K562 (cell line): ENCODE results near the gene CD55. TPM values are rescaled to one million over a fixed set of nuclear protein-coding genes. Genes with fewer than 3 reads are reported as not detected.

ENCODE experiments used
- BACH1 ChIP-seq: fragments of 200-800 bp; sonication (Bioruptor generic); IDR thresholded peaks from 2 replicates; pipeline ENCODE4 v1.6.1; 2016; ENCODE audit warnings: missing genetic modification characterization, missing compliant biosample characterization
- C11orf30 ChIP-seq: fragments of 450-650 bp; IDR thresholded peaks from 2 replicates; pipeline ENCODE4 v1.6.1; 2016; ENCODE audit warnings: low read depth, mild to moderate bottlenecking
- DIDO1 ChIP-seq: fragments of 450-650 bp; IDR thresholded peaks from 2 replicates; pipeline ENCODE4 v1.6.1; 2016; ENCODE audit warnings: low read depth, missing biosample characterization, missing genetic modification characterization
- EP400 ChIP-seq: fragments of 450-650 bp; IDR thresholded peaks from 2 replicates; pipeline ENCODE4 v1.6.1; 2017; ENCODE audit warnings: antibody characterized with exemption, mild to moderate bottlenecking, moderate library complexity
- FOXJ3 ChIP-seq: sonication (generic); formaldehyde crosslinking; IDR thresholded peaks from 2 replicates; pipeline ENCODE4 v1.4.0; 2020; ENCODE audit warnings: mild to moderate bottlenecking, missing genetic modification reagents
- GATAD2B ChIP-seq: fragments of 450-650 bp; IDR thresholded peaks from 2 replicates; pipeline ENCODE4 v1.6.1; 2017; ENCODE audit warnings: mild to moderate bottlenecking, borderline replicate concordance
- POLR2B ChIP-seq: fragments of 450-650 bp; IDR thresholded peaks from 2 replicates; pipeline ENCODE4 v1.6.1; 2018; ENCODE audit warnings: low read depth; ENCODE audit not compliant: partially characterized antibody
- RBM34 ChIP-seq: fragments of 200-400 bp; formaldehyde crosslinking; IDR thresholded peaks from 2 replicates; pipeline ENCODE4 v1.6.1; 2018; ENCODE audit warnings: low read length, borderline replicate concordance; ENCODE audit not compliant: insufficient read depth
- SRF ChIP-seq, 2 experiments: fragments of 250-450, 450-650 bp in 1 of 2; sonication (Bioruptor Pico) in 1 of 2; sonication (generic) in 1 of 2; formaldehyde crosslinking; IDR thresholded peaks; 2 replicates each; pipeline versions ENCODE4 v1.5.0 to v1.5.1; 2020 to 2022; ENCODE audit warnings: mild to moderate bottlenecking in 1 of 2, missing genetic modification reagents in 1 of 2
- TBP ChIP-seq: optimal IDR thresholded peaks from 2 replicates; pipeline ENCODE3; 2011; ENCODE audit warnings: low read depth, low read length, improper control_type of control experiment
- ZNF146 ChIP-seq: IDR thresholded peaks from one replicate; pipeline ENCODE4 v1.6.1; 2018; ENCODE audit warnings: missing compliant biosample characterization; ENCODE audit not compliant: unreplicated experiment
- ZNF24 ChIP-seq: fragments of 450-650 bp; IDR thresholded peaks from 2 replicates; pipeline ENCODE4 v1.6.1; 2016
- polyA plus RNA-seq, 8 experiments: library from polyadenylated mRNA; depleted of rRNA in 4 of 8; stranded (reverse) in 5 of 8; unstranded in 3 of 8; fragments of >200 nt; fragmentation: Nextera tagmentation in 2 of 8; fragmentation: Illumina TruSeq in 1 of 8; extraction: Ambion mirVana in 2 of 8; extraction: Trizol in 1 of 8; gene quantifications; 2 replicates each; pipeline versions ENCODE4 v1.2.1 to v1.2.3, GENCODE V29; 2011 to 2014; ENCODE audit warnings: inconsistent platforms in 1 of 8, missing spikeins in 1 of 8
- total RNA-seq, 7 experiments: library from RNA; depleted of rRNA in 6 of 7; stranded (reverse); fragments of >200 nt in 6 of 7; fragmentation: Illumina TruSeq in 2 of 7; extraction: Trizol in 2 of 7; gene quantifications; 2 replicates each; pipeline versions ENCODE4 v1.2.1 to v1.2.3, GENCODE V29; 2011 to 2021; ENCODE audit warnings: low replicate concordance in 1 of 7
- TF ChIP-seq, protein P1 (sequence below): fragments of 250-450 bp; sonication (Bioruptor Pico); IDR thresholded peaks from 2 replicates; pipeline ENCODE4 v1.8.0; 2022; ENCODE audit warnings: moderate library complexity, mild to moderate bottlenecking, inconsistent platforms
- TF ChIP-seq, protein P2 (sequence below): fragments of 250-450 bp; sonication (Bioruptor Pico); IDR thresholded peaks from 2 replicates; pipeline ENCODE4 v1.8.0; 2022; ENCODE audit warnings: inconsistent platforms, mild to moderate bottlenecking, moderate library complexity, borderline replicate concordance
- TF ChIP-seq, protein P3 (sequence below): sonication (generic); formaldehyde crosslinking; IDR thresholded peaks from 2 replicates; pipeline ENCODE4 v1.8.1; 2023; ENCODE audit warnings: mild to moderate bottlenecking, missing genetic modification reagents
- TF ChIP-seq, protein P4 (sequence below): sonication (generic); formaldehyde crosslinking; IDR thresholded peaks from 2 replicates; pipeline ENCODE4 v1.8.1; 2022; ENCODE audit warnings: missing genetic modification reagents
- TF ChIP-seq, protein P5 (sequence below): fragments of 250-450 bp; sonication (Bioruptor Pico); IDR thresholded peaks from 2 replicates; pipeline ENCODE4 v1.4.0; 2020; ENCODE audit warnings: mild to moderate bottlenecking
- TF ChIP-seq, protein P6 (sequence below): fragments of 250-450 bp; sonication (Bioruptor Pico); IDR thresholded peaks from 2 replicates; pipeline ENCODE4 v1.4.0; 2020; ENCODE audit warnings: mild to moderate bottlenecking, moderate library complexity

CD55 gene
- total and polyA plus RNA-seq, 9 of the 15 experiments (the other 6 are each of a cell fraction or from before 2014, with no cell fraction given): 17.7 to 150 (median 97.0) TPM

DNA sequence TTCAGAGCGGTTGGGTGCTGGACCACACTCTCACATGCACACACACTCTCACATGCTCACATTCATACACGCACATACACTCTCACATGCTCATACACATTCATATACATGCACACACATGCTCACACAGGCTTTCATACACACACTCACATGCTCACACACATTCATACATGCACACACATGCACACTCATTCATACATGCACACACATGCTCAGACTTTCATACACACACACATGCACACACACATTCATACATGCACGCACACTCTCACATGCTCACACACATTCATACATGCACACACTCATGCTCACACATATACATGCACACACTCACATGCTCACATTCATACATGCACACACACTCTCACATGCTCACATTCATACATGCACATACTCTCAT is 6.0 kb upstream of the CD55 start (continued):
- TF ChIP-seq, protein P1, sequence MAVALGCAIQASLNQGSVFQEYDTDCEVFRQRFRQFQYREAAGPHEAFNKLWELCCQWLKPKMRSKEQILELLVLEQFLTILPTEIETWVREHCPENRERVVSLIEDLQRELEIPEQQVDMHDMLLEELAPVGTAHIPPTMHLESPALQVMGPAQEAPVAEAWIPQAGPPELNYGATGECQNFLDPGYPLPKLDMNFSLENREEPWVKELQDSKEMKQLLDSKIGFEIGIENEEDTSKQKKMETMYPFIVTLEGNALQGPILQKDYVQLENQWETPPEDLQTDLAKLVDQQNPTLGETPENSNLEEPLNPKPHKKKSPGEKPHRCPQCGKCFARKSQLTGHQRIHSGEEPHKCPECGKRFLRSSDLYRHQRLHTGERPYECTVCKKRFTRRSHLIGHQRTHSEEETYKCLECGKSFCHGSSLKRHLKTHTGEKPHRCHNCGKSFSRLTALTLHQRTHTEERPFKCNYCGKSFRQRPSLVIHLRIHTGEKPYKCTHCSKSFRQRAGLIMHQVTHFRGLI (CRISPR knock-in tag): no peak
- TF ChIP-seq C11orf30 (no peak), EP400 (no peak), TBP (no peak), SRF (CRISPR knock-in tag; IDR thresholded peaks at IDR 0.05) (no peak), BACH1 (tag) (no peak), POLR2B (no peak), ZNF24 (no peak), GATAD2B (no peak), RBM34 (no peak), ZNF146 (CRISPR knock-in tag) (no peak), DIDO1 (tag) (no peak), FOXJ3 (CRISPR knock-in tag) (no peak)
- TF ChIP-seq, protein P2, sequence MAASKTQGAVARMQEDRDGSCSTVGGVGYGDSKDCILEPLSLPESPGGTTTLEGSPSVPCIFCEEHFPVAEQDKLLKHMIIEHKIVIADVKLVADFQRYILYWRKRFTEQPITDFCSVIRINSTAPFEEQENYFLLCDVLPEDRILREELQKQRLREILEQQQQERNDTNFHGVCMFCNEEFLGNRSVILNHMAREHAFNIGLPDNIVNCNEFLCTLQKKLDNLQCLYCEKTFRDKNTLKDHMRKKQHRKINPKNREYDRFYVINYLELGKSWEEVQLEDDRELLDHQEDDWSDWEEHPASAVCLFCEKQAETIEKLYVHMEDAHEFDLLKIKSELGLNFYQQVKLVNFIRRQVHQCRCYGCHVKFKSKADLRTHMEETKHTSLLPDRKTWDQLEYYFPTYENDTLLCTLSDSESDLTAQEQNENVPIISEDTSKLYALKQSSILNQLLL (CRISPR knock-in tag): no peak
- TF ChIP-seq, protein P3, sequence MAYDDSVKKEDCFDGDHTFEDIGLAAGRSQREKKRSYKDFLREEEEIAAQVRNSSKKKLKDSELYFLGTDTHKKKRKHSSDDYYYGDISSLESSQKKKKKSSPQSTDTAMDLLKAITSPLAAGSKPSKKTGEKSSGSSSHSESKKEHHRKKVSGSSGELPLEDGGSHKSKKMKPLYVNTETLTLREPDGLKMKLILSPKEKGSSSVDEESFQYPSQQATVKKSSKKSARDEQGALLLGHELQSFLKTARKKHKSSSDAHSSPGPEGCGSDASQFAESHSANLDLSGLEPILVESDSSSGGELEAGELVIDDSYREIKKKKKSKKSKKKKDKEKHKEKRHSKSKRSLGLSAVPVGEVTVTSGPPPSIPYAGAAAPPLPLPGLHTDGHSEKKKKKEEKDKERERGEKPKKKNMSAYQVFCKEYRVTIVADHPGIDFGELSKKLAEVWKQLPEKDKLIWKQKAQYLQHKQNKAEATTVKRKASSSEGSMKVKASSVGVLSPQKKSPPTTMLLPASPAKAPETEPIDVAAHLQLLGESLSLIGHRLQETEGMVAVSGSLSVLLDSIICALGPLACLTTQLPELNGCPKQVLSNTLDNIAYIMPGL (CRISPR knock-in tag): no peak
- TF ChIP-seq, protein P4, sequence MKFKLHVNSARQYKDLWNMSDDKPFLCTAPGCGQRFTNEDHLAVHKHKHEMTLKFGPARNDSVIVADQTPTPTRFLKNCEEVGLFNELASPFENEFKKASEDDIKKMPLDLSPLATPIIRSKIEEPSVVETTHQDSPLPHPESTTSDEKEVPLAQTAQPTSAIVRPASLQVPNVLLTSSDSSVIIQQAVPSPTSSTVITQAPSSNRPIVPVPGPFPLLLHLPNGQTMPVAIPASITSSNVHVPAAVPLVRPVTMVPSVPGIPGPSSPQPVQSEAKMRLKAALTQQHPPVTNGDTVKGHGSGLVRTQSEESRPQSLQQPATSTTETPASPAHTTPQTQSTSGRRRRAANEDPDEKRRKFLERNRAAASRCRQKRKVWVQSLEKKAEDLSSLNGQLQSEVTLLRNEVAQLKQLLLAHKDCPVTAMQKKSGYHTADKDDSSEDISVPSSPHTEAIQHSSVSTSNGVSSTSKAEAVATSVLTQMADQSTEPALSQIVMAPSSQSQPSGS (CRISPR knock-in tag): no peak
- TF ChIP-seq, protein P5, sequence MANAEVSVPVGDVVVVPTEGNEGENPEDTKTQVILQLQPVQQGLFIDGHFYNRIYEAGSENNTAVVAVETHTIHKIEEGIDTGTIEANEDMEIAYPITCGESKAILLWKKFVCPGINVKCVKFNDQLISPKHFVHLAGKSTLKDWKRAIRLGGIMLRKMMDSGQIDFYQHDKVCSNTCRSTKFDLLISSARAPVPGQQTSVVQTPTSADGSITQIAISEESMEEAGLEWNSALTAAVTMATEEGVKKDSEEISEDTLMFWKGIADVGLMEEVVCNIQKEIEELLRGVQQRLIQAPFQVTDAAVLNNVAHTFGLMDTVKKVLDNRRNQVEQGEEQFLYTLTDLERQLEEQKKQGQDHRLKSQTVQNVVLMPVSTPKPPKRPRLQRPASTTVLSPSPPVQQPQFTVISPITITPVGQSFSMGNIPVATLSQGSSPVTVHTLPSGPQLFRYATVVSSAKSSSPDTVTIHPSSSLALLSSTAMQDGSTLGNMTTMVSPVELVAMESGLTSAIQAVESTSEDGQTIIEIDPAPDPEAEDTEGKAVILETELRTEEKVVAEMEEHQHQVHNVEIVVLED (CRISPR knock-in tag): no peak
- TF ChIP-seq, protein P6, sequence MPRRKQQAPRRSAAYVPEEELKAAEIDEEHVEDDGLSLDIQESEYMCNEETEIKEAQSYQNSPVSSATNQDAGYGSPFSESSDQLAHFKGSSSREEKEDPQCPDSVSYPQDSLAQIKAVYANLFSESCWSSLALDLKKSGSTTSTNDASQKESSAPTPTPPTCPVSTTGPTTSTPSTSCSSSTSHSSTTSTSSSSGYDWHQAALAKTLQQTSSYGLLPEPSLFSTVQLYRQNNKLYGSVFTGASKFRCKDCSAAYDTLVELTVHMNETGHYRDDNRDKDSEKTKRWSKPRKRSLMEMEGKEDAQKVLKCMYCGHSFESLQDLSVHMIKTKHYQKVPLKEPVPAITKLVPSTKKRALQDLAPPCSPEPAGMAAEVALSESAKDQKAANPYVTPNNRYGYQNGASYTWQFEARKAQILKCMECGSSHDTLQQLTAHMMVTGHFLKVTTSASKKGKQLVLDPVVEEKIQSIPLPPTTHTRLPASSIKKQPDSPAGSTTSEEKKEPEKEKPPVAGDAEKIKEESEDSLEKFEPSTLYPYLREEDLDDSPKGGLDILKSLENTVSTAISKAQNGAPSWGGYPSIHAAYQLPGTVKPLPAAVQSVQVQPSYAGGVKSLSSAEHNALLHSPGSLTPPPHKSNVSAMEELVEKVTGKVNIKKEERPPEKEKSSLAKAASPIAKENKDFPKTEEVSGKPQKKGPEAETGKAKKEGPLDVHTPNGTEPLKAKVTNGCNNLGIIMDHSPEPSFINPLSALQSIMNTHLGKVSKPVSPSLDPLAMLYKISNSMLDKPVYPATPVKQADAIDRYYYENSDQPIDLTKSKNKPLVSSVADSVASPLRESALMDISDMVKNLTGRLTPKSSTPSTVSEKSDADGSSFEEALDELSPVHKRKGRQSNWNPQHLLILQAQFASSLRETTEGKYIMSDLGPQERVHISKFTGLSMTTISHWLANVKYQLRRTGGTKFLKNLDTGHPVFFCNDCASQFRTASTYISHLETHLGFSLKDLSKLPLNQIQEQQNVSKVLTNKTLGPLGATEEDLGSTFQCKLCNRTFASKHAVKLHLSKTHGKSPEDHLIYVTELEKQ (CRISPR knock-in tag): no peak
